Renal cortex interstitium (tissue), 11 donors: ENCODE data around the gene CPB2. TPM values are rescaled to one million over a fixed set of nuclear protein-coding genes. Genes with fewer than 3 reads are reported as not detected.
A peak's percentile ranks its signal among the peaks of the same experiment; 100 is the strongest.

Source experiments
- DNase-seq, 11 donors: peaks; one replicate each; pipeline ENCODE4 v3.0.0-alpha.2; 2013; ENCODE audit warnings: low read depth in 9 of 11, low spot score in 4 of 11; ENCODE audit errors: extremely low read depth in 1 of 11
- polyA plus RNA-seq, 3 donors: library from polyadenylated mRNA; unstranded; fragments of 120-200 nt; gene quantifications; one replicate each; pipeline ENCODE4 v1.2.1, GENCODE V29; 2013; ENCODE audit not compliant: insufficient read length in 3 of 3

Gene CPB2
- polyA plus RNA-seq, 3 donors: 0.14 to 0.23 (median 0.15) TPM

GRCh38 chr13:46062185-46062584, 42.6 kb downstream of the CPB2 start:
- no peak for DNase-seq

GRCh38 chr13:46059405-46059804, 45.4 kb downstream of the CPB2 start:
- no peak for DNase-seq

GRCh38 chr13:46058268-46058667, 46.6 kb downstream of the CPB2 start:
- DNase-seq: no peak

- DNase-seq: no peak
Measured at GRCh38 chr13:46057256-46058015, 47.4 kb downstream of the CPB2 start.

- peak in 2 of 11 donors; percentile 2 to 13 for DNase-seq
Measured at GRCh38 chr13:46053162-46054012, 51.4 kb downstream of the CPB2 start.

GRCh38 chr13:46052319-46053161, 52.3 kb downstream of the CPB2 start, which contains the start of gene ZC3H13:
ZC3H13 (minus strand) TSS chr13:46052746; CDS start chr13:46045507, 7,239 bp downstream.
- peak; percentile 85 to 97 (median 92) for DNase-seq

- DNase-seq: peak in 3 of 11 donors; percentile 7 to 21 (median 10)
Measured at GRCh38 chr13:46051968-46052318, 52.9 kb downstream of the CPB2 start.

GRCh38 chr13:46050771-46051170, 54.1 kb downstream of the CPB2 start:
- DNase-seq: no peak

- DNase-seq: no peak
Measured at GRCh38 chr13:46045424-46045823, 59.4 kb downstream of the CPB2 start.

GRCh38 chr13:46043647-46044046, 61.2 kb downstream of the CPB2 start:
- no peak for DNase-seq

GRCh38 chr13:46041419-46041839, 63.4 kb downstream of the CPB2 start:
- no peak for DNase-seq

- DNase-seq: no peak
Measured at GRCh38 chr13:46040763-46041162, 64.1 kb downstream of the CPB2 start.

GRCh38 chr13:46039411-46040182, 65.2 kb downstream of the CPB2 start:
- DNase-seq: no peak

GRCh38 chr13:46038296-46038695, 66.5 kb downstream of the CPB2 start:
- DNase-seq: no peak

- DNase-seq: no peak
Measured at GRCh38 chr13:46035066-46035465, 69.8 kb downstream of the CPB2 start.

- no peak for DNase-seq
Measured at GRCh38 chr13:46032341-46032740, 72.5 kb downstream of the CPB2 start.

GRCh38 chr13:46031581-46032263, 73.1 kb downstream of the CPB2 start:
- DNase-seq: no peak

- no peak for DNase-seq
Measured at GRCh38 chr13:46025157-46025556, 79.7 kb downstream of the CPB2 start.
